A673 (cell line): ENCODE measurements around the gene TRIP12. TPM values are rescaled to one million over a fixed set of nuclear protein-coding genes. Genes with fewer than 3 reads are reported as not detected.

ENCODE experiments used
- BruUV-seq: library from RNA; stranded (reverse); fragments of 400-500 nt; replicated peaks from 2 replicates; lab custom pipeline; 2021; lab: Mats Ljungman, UMichigan
- CTCF ChIA-PET: fragments of 300-600 bp; sonication (Branson Sonifier 250); formaldehyde crosslinking; loops from one replicate; lab custom pipeline; 2022; ENCODE audit warnings: antibody characterized with exemption; lab: Charles Lee
- POLR2A ChIA-PET: fragments of 300-600 bp; sonication (Branson Sonifier 250); formaldehyde crosslinking; loops from one replicate; lab custom pipeline; 2022; ENCODE audit warnings: antibody characterized with exemption; ENCODE audit not compliant: low non-redundant PET; lab: Charles Lee
- DNase-seq: peaks from one replicate; pipeline ENCODE4 v3.0.0-alpha.2; 2015; ENCODE audit warnings: low spot score
- H3K27ac ChIP-seq: fragments of 200-600 bp; sonication (generic); 2 replicates; pipeline ENCODE4 v1.5.1; 2016; ENCODE audit warnings: mixed run types, low read depth, mild to moderate bottlenecking, mixed read lengths, antibody characterized with exemption, low read length; ENCODE audit not compliant: poor library complexity, severe bottlenecking
- H3K27me3 ChIP-seq: fragments of 200-600 bp; sonication (generic); replicated peaks from 2 replicates; pipeline ENCODE4 v1.6.1; 2017; ENCODE audit warnings: mixed run types, low read depth, mild to moderate bottlenecking, mixed read lengths, antibody characterized with exemption, low read length; ENCODE audit not compliant: insufficient read depth, poor library complexity
- H3K36me3 ChIP-seq: fragments of 200-600 bp; sonication (generic); 2 replicates; pipeline ENCODE4 v1.6.1; 2016; ENCODE audit warnings: mixed run types, mild to moderate bottlenecking, mixed read lengths, antibody characterized with exemption, low read length; ENCODE audit not compliant: insufficient read depth, poor library complexity, severe bottlenecking
- H3K4me1 ChIP-seq: fragments of 200-600 bp; sonication (generic); 2 replicates; pipeline ENCODE4 v1.6.1; 2017; ENCODE audit warnings: mixed run types, mild to moderate bottlenecking, mixed read lengths, antibody characterized with exemption, low read length; ENCODE audit not compliant: insufficient read depth, poor library complexity, severe bottlenecking
- H3K4me3 ChIP-seq: fragments of 200-600 bp; sonication (generic); 2 replicates; pipeline ENCODE4 v1.5.1; 2016; ENCODE audit warnings: low read depth, mixed run types, mild to moderate bottlenecking, mixed read lengths, low read length; ENCODE audit not compliant: poor library complexity, severe bottlenecking
- H3K9me3 ChIP-seq: fragments of 200-600 bp; sonication (generic); 2 replicates; pipeline ENCODE4 v1.6.1; 2016; ENCODE audit warnings: mixed run types, low read depth, mild to moderate bottlenecking, mixed read lengths, antibody characterized with exemption, low read length; ENCODE audit not compliant: poor library complexity, severe bottlenecking
- CTCF ChIP-seq: fragments of 300-800, 200-600 bp; sonication (generic); conservative IDR thresholded peaks from 2 replicates; pipeline ENCODE4 v1.5.1; 2017; ENCODE audit warnings: low read depth, mild to moderate bottlenecking, antibody characterized with exemption, low read length, moderate library complexity, mixed read lengths
- EZH2 ChIP-seq: fragments of 200-600 bp; sonication (generic); IDR thresholded peaks from 2 replicates; pipeline ENCODE4 v1.6.1; 2017; ENCODE audit warnings: borderline replicate concordance, low read depth, mild to moderate bottlenecking, mixed read lengths, antibody characterized with exemption, low read length; ENCODE audit not compliant: poor library complexity, severe bottlenecking
- intact Hi-C: fragments of 100-400 bp; cut with micrococcal nuclease; formaldehyde crosslinking; loops from one replicate; pipeline ENCODE4 v1.10.0; 2022; ENCODE audit not compliant: unreplicated experiment
- total RNA-seq: library from RNA; stranded (reverse); gene quantifications from 2 replicates; pipeline ENCODE4 v1.2.3, GENCODE V29; 2021

The TRIP12 gene
- total RNA-seq, 1 experiment from 2014 or later = 300 TPM

GRCh38 chr2:229870903-229871656 is 50.7 kb downstream of the TRIP12 start:
- ChIA-PET POLR2A (no interaction called here), CTCF (no interaction called here)
- no peak for DNase-seq
- H3K9me3 ChIP-seq = no peaks in the 10 kb centered on the region
- H3K4me3 ChIP-seq = no peak overlapping the region
- peaks cover 3% of the 10 kb centered on the region for H3K36me3 ChIP-seq
- no peaks in the 10 kb centered on the region for H3K27me3 ChIP-seq
- intact Hi-C loops = no loop called here
- H3K4me1 ChIP-seq = peaks cover 16% of the 10 kb centered on the region
- no peak overlapping the region for H3K27ac ChIP-seq
- BruUV-seq = no TSS peak
- TF ChIP-seq EZH2 (no peak), CTCF (no peak)

DNA sequence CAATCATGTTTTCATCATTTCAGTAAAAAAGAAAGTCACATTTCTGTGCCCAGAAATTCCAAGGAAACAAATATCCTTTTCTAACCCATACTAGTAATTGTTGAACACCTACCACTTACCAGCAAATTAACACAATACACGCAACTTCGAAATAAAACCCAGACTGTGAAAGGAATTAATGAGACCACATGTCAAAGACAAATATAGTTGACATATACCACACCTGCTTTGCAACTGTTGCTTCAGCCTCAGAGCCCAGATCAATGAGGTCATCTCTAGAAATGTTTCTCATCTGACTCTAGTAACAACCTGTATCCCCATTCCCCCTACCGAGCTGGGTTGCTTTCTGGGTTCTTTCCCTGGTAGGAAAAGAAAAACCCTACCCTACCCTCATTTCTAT is 52.6 kb downstream of the TRIP12 start:
- Histone ChIP-seq H3K4me3 (no peak overlapping the region), H3K4me1 (peaks cover 16% of the 10 kb centered on the region), H3K36me3 (peaks cover 3% of the 10 kb centered on the region), H3K9me3 (no peaks in the 10 kb centered on the region), H3K27me3 (no peaks in the 10 kb centered on the region), H3K27ac (no peak overlapping the region)
- TF ChIP-seq EZH2 = no peak
- TF ChIP-seq CTCF = no peak
- BruUV-seq = no TSS peak
- intact Hi-C loops = no loop called here
- CTCF ChIA-PET = no interaction called here
- no peak for DNase-seq
- POLR2A ChIA-PET = no interaction called here

DNA sequence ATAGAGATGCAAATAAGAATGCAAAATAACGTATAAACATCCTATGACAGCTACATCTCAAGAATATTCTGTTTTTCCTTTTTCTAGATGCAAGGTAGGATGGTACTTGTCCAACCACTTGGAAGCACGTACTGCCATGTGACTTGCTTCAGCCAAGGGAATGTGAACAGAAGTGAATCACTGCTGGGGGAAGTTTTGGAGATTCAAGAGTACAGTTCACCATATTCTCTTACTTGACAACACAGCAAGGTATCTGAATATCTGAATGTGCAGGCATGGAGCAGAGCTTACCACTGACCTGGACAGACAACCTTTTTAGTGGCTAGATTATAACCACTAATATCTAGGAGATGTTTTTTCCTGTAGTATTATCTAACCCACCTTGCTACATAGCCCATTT is 53.0 kb downstream of the TRIP12 start:
- Histone ChIP-seq H3K4me3 (no peak overlapping the region), H3K4me1 (peaks cover 19% of the 10 kb centered on the region), H3K27me3 (no peaks in the 10 kb centered on the region), H3K27ac (no peak overlapping the region), H3K9me3 (no peaks in the 10 kb centered on the region), H3K36me3 (peaks cover 3% of the 10 kb centered on the region)
- ChIA-PET CTCF (no interaction called here), POLR2A (no interaction called here)
- no TSS peak for BruUV-seq
- TF ChIP-seq EZH2 = no peak
- no peak for TF ChIP-seq CTCF
- DNase-seq = no peak
- intact Hi-C loops = no loop called here
